T-helper 1 cell (primary cell): ENCODE results near the gene PCOLCE2.

Source experiments
- DNase-seq, 5 donors: peaks; one replicate each; pipeline ENCODE4 v3.0.0-alpha.2; 2012 to 2020

PCOLCE2 gene

GRCh38 chr3:142808103-142808917 is 80.6 kb downstream of the PCOLCE2 start:
- DNase-seq = peak in 1 of 5 donors; percentile 36

GRCh38 chr3:142802891-142803290 is 86.0 kb downstream of the PCOLCE2 start:
- no peak for DNase-seq

GRCh38 chr3:142801746-142802145 is 87.1 kb downstream of the PCOLCE2 start:
- no peak for DNase-seq

- DNase-seq = no peak
These were observed 92.1 kb downstream of the PCOLCE2 start for GRCh38 chr3:142796823-142797222.

- DNase-seq = no peak
These were observed 93.6 kb downstream of the PCOLCE2 start for GRCh38 chr3:142795332-142795731.

- DNase-seq = no peak
These were observed 94.4 kb downstream of the PCOLCE2 start for GRCh38 chr3:142794508-142794907.

GRCh38 chr3:142787719-142788118 is 101.2 kb downstream of the PCOLCE2 start:
- DNase-seq = no peak

- DNase-seq = no peak
These were observed 102.9 kb downstream of the PCOLCE2 start for GRCh38 chr3:142785996-142786395.

GRCh38 chr3:142784228-142784627 is 104.7 kb downstream of the PCOLCE2 start:
- DNase-seq = no peak

- DNase-seq = no peak
These were observed 106.3 kb downstream of the PCOLCE2 start for GRCh38 chr3:142782616-142783015.

- DNase-seq = no peak
These were observed 109.3 kb downstream of the PCOLCE2 start for GRCh38 chr3:142779591-142779990.

- no peak for DNase-seq
These were observed 110.3 kb downstream of the PCOLCE2 start for GRCh38 chr3:142778541-142778940.

- DNase-seq = no peak
These were observed 111.0 kb downstream of the PCOLCE2 start for GRCh38 chr3:142777927-142778326.

- no peak for DNase-seq
These were observed 120.5 kb downstream of the PCOLCE2 start for GRCh38 chr3:142768338-142768737.
